Pulmonary artery endothelial cell (primary cell): ENCODE measurements around the gene FLRT2. TPM values are rescaled to one million over a fixed set of nuclear protein-coding genes. Genes with fewer than 3 reads are reported as not detected.

Source experiments
- DNase-seq: peaks from one replicate; pipeline ENCODE4 v3.0.0-alpha.2; 2011; ENCODE audit warnings: low read depth, low spot score
- total RNA-seq: library from RNA; depleted of rRNA; stranded (reverse); fragments of >200 nt; gene quantifications from 2 replicates; pipeline ENCODE4 v1.2.3, GENCODE V29; 2014

Gene FLRT2
- total RNA-seq, 1 donor from 2014 or later: 20.8 TPM

GRCh38 chr14:85644211-85644610, 114.3 kb downstream of the FLRT2 start:
- no peak for DNase-seq

- DNase-seq: no peak
Observed at GRCh38 chr14:85653029-85653428, 123.1 kb downstream of the FLRT2 start.

GRCh38 chr14:85660243-85660922, 130.4 kb downstream of the FLRT2 start:
- no peak for DNase-seq

GRCh38 chr14:85662096-85662495, 132.2 kb downstream of the FLRT2 start:
- DNase-seq: no peak

- no peak for DNase-seq
Observed at GRCh38 chr14:85663256-85663655, 133.3 kb downstream of the FLRT2 start.

GRCh38 chr14:85663667-85664066, 133.7 kb downstream of the FLRT2 start:
- no peak for DNase-seq

GRCh38 chr14:85675957-85676356, 146.0 kb downstream of the FLRT2 start:
- DNase-seq: no peak

GRCh38 chr14:85686908-85687307, 157.0 kb downstream of the FLRT2 start:
- no peak for DNase-seq

GRCh38 chr14:85687456-85687855, 157.5 kb downstream of the FLRT2 start:
- DNase-seq: no peak

GRCh38 chr14:85688006-85688405, 158.1 kb downstream of the FLRT2 start:
- DNase-seq: no peak

- no peak for DNase-seq
Observed at GRCh38 chr14:85695300-85695699, 165.4 kb downstream of the FLRT2 start.

GRCh38 chr14:85701116-85701515, 171.2 kb downstream of the FLRT2 start:
- no peak for DNase-seq

GRCh38 chr14:85701763-85702162, 171.8 kb downstream of the FLRT2 start:
- DNase-seq: no peak

GRCh38 chr14:85702191-85702590, 172.2 kb downstream of the FLRT2 start:
- DNase-seq: no peak

- no peak for DNase-seq
Observed at GRCh38 chr14:85702997-85703396, 173.1 kb downstream of the FLRT2 start.
